Ascending aorta (tissue), 2 donors: Measurements from ENCODE around the gene C11orf91. TPM values are rescaled to one million over a fixed set of nuclear protein-coding genes. Genes with fewer than 3 reads are reported as not detected.

ENCODE experiments used
- DNase-seq, 2 donors: peaks; one replicate each; pipeline ENCODE4 v3.0.0-alpha.2; 2019; ENCODE audit warnings: low spot score in 2 of 2
- H3K27ac ChIP-seq, 2 donors: fragments of 200-600 bp; sonication (generic); one replicate each; pipeline ENCODE4 v1.5.1; 2016 to 2017; ENCODE audit warnings: mild to moderate bottlenecking in 1 of 2
- H3K27me3 ChIP-seq: fragments of 200-600 bp; sonication (generic); one replicate; pipeline ENCODE4 v1.5.1; 2017
- H3K36me3 ChIP-seq, 2 donors: fragments of 200-600 bp; sonication (generic); one replicate each; pipeline ENCODE4 v1.5.1; 2016
- H3K4me1 ChIP-seq, 2 donors: fragments of 200-600 bp; sonication (generic); one replicate each; pipeline ENCODE4 v1.5.1; 2016 to 2017; ENCODE audit warnings: mild to moderate bottlenecking in 1 of 2
- H3K4me3 ChIP-seq, 2 donors: fragments of 200-600 bp; sonication (generic); one replicate each; pipeline ENCODE4 v1.5.1; 2016 to 2017; ENCODE audit warnings: mild to moderate bottlenecking in 1 of 2
- H3K9me3 ChIP-seq, 2 donors: fragments of 200-600 bp; sonication (generic); one replicate each; pipeline ENCODE4 v1.5.1; 2016
- CTCF ChIP-seq, 3 experiments: fragments of 200-600 bp in 2 of 3; fragments of 450-650 bp in 1 of 3; sonication (generic) in 2 of 3; IDR thresholded peaks; one replicate each; pipeline ENCODE4 v1.5.1; 2016 to 2019; ENCODE audit warnings: antibody characterized with exemption in 3 of 3, mild to moderate bottlenecking in 1 of 3, moderate library complexity in 1 of 3
- intact Hi-C: fragments of 100-400 bp; cut with DNase I; formaldehyde crosslinking; loops from one replicate; pipeline ENCODE4 v1.15.1; 2023
- total RNA-seq: library from RNA; depleted of rRNA; stranded (reverse); fragments of >200 nt; gene quantifications from one replicate; pipeline ENCODE4 v1.1.0, GENCODE V29; 2016

The C11orf91 gene
- total RNA-seq, 1 donor from 2014 or later: not detected

GRCh38 chr11:33654594-33654993, 46.0 kb downstream of the C11orf91 start:
- Histone ChIP-seq H3K36me3 (no peaks in the 10 kb centered on the region), H3K4me1 (peaks cover 0 to 8% of the 10 kb centered on the region in 2 donors), H3K9me3 (no peaks in the 10 kb centered on the region), H3K4me3 (no peak overlapping the region), H3K27ac (no peak overlapping the region), H3K27me3 (no peaks in the 10 kb centered on the region)
- intact Hi-C loops: no loop called here
- DNase-seq: no peak
- TF ChIP-seq CTCF (IDR thresholded peaks at IDR 0.05): no peak

- intact Hi-C loops: no loop called here
- Histone ChIP-seq H3K4me1 (peaks cover 0 to 8% of the 10 kb centered on the region in 2 donors), H3K36me3 (no peaks in the 10 kb centered on the region), H3K9me3 (no peaks in the 10 kb centered on the region), H3K27ac (no peak overlapping the region), H3K27me3 (no peaks in the 10 kb centered on the region), H3K4me3 (no peak overlapping the region)
- no peak for DNase-seq
- no peak for TF ChIP-seq CTCF (IDR thresholded peaks at IDR 0.05)
These were observed 47.7 kb downstream of the C11orf91 start for GRCh38 chr11:33652930-33653329.

DNA sequence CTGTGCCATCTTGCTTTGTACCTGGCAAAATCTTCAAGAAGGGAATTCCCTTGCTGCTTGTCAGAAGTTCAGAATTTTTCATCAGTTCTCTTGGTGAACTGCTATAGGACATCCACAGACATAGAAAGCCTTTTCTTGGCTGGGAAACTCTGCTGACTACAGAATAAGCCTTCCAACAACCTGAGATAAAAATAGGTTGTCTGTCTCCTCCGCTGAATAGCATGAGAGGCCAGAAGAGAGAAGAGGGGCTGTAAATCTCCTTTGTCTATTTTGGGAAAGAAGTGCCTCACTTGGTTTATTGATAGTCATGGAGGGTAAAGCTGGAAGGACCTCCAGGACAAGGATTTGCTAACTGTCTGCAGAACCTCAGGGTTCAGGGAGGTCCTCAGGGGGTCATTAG, 48.2 kb downstream of the C11orf91 start:
- TF ChIP-seq CTCF (IDR thresholded peaks at IDR 0.05): no peak
- peak overlapping the region; percentile 23 to 45 for H3K27ac ChIP-seq
- H3K4me1 ChIP-seq: peaks cover 0 to 8% of the 10 kb centered on the region in 2 donors
- intact Hi-C loops: no loop called here
- H3K9me3 ChIP-seq: no peaks in the 10 kb centered on the region
- no peaks in the 10 kb centered on the region for H3K36me3 ChIP-seq
- H3K27me3 ChIP-seq: no peaks in the 10 kb centered on the region
- DNase-seq: no peak
- no peak overlapping the region for H3K4me3 ChIP-seq

DNA sequence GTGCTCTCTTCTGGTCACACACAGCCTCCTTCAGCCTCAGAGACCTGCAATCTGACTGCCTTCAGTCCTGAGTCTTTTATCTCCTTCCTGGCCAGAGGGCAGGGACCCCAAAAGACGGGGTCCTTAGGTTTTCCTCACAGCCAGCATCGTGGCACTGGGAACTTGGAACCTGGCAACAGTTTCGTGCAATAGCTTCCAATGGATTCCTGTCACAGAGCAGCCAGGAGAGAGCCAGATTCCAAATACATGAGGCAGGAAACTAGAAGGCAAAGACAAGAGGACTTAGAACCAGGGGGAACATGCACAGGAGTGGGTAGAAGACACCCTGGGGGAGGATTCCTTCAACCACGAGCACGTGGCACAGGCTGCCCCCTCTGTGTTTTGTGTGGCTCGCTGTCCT, 48.6 kb downstream of the C11orf91 start:
- Histone ChIP-seq H3K9me3 (no peaks in the 10 kb centered on the region), H3K27me3 (no peaks in the 10 kb centered on the region), H3K4me1 (peaks cover 0 to 8% of the 10 kb centered on the region in 2 donors), H3K36me3 (no peaks in the 10 kb centered on the region), H3K4me3 (no peak overlapping the region), H3K27ac (peak overlapping the region; percentile 23 to 45)
- no peak for DNase-seq
- no peak for TF ChIP-seq CTCF (IDR thresholded peaks at IDR 0.05)
- intact Hi-C loops: no loop called here

GRCh38 chr11:33651555-33651954, 49.1 kb downstream of the C11orf91 start:
- Histone ChIP-seq H3K36me3 (no peaks in the 10 kb centered on the region), H3K9me3 (no peaks in the 10 kb centered on the region), H3K27me3 (no peaks in the 10 kb centered on the region), H3K4me3 (no peak overlapping the region), H3K4me1 (peaks cover 0 to 8% of the 10 kb centered on the region in 2 donors), H3K27ac (peak overlapping the region in 1 of 2 donors; percentile 45)
- intact Hi-C loops: no loop called here
- TF ChIP-seq CTCF (IDR thresholded peaks at IDR 0.05): no peak
- no peak for DNase-seq

DNA sequence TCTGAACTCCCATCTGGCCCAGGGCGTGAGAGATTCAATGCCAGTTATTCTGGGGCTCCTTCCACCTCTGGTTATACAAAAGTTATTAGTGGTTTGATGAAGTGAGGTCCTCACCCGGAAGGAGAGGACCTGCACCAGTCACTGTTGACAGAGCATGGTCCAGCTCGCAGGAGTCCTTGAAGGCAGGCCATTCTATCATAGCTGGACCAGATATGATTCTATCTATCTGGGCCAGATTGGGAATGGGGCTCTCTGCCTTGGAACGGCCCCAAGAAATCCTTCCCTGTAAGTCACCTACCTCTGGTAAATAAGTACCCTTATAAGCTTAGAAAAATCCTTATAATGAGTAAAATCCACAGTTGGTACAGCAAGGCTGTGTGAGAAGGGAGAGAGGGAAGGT, 50.7 kb downstream of the C11orf91 start:
- DNase-seq: no peak
- Histone ChIP-seq H3K4me3 (no peak overlapping the region), H3K36me3 (no peaks in the 10 kb centered on the region), H3K27me3 (no peaks in the 10 kb centered on the region), H3K4me1 (peaks cover 0 to 10% of the 10 kb centered on the region in 2 donors), H3K9me3 (no peaks in the 10 kb centered on the region), H3K27ac (no peak overlapping the region)
- intact Hi-C loops: no loop called here
- no peak for TF ChIP-seq CTCF (IDR thresholded peaks at IDR 0.05)
